Spleen (tissue), 11 donors: ENCODE measurements around the gene SH3BGRL2. TPM values are rescaled to one million over a fixed set of nuclear protein-coding genes. Genes with fewer than 3 reads are reported as not detected.

ENCODE experiments used
- DNase-seq: peaks from one replicate; pipeline ENCODE4 v3.0.0-alpha.2; 2020
- H3K27ac ChIP-seq, 8 donors: fragments of 200-600 bp; sonication (generic) in 7 of 8; 1 replicate in 4 of 8; 2 replicates in 4 of 8; pipeline versions ENCODE4 v1.5.0 to v1.8.0; 2016 to 2021; ENCODE audit warnings: inconsistent platforms in 4 of 8, mild to moderate bottlenecking in 4 of 8, moderate library complexity in 1 of 8
- H3K27me3 ChIP-seq, 7 donors: fragments of 200-600 bp; sonication (generic) in 6 of 7; replicated peaks in 1 of 7; 1 replicate in 4 of 7; 2 replicates in 3 of 7; pipeline versions ENCODE4 v1.5.0 to v1.8.0; 2016 to 2021; ENCODE audit warnings: inconsistent platforms in 3 of 7, mild to moderate bottlenecking in 1 of 7
- H3K36me3 ChIP-seq, 6 donors: fragments of 200-600 bp; sonication (generic) in 5 of 6; 1 replicate in 4 of 6; 2 replicates in 2 of 6; pipeline versions ENCODE4 v1.5.0 to v1.8.0; 2016 to 2021; ENCODE audit warnings: inconsistent platforms in 2 of 6
- H3K4me1 ChIP-seq, 6 donors: fragments of 200-600 bp; sonication (generic) in 5 of 6; 1 replicate in 3 of 6; 2 replicates in 3 of 6; pipeline versions ENCODE4 v1.5.0 to v1.8.0; 2016 to 2021; ENCODE audit warnings: inconsistent platforms in 3 of 6
- H3K4me3 ChIP-seq, 8 donors: fragments of 200-600 bp; sonication (generic) in 7 of 8; 1 replicate in 4 of 8; 2 replicates in 4 of 8; pipeline versions ENCODE4 v1.5.0 to v1.8.0; 2016 to 2021; ENCODE audit warnings: inconsistent platforms in 4 of 8, mild to moderate bottlenecking in 4 of 8, moderate library complexity in 2 of 8
- H3K9me3 ChIP-seq, 8 donors: fragments of 200-600 bp; sonication (generic) in 7 of 8; 1 replicate in 4 of 8; 2 replicates in 4 of 8; pipeline versions ENCODE4 v1.5.0 to v1.8.0; 2016 to 2021; ENCODE audit warnings: inconsistent platforms in 4 of 8
- POLR2A ChIP-seq, 3 donors: fragments of 450-650 bp; IDR thresholded peaks; one replicate each; pipeline ENCODE4 v1.5.1; 2017; ENCODE audit warnings: antibody characterized with exemption in 3 of 3, mild to moderate bottlenecking in 1 of 3
- POLR2AphosphoS5 ChIP-seq, 3 donors: sonication (generic); formaldehyde crosslinking; IDR thresholded peaks; one replicate each; pipeline ENCODE4 v1.5.1; 2017; ENCODE audit warnings: antibody characterized with exemption in 3 of 3
- WGBS, 5 donors: extraction: QIAGEN DNeasy Blood & Tissue Kit in 3 of 5; methylation state at CpG; one replicate each; pipeline versions ENCODE4 v1.1.5 to v1.1.7; 2013 to 2018; 5-methylcytosine and 5-hydroxymethylcytosine counted together
- intact Hi-C: fragments of 100-400 bp; cut with DNase I; formaldehyde crosslinking; loops from one replicate; pipeline ENCODE4 v1.15.0; 2023; ENCODE audit warnings: low total_unique reads
- polyA plus RNA-seq, 3 donors: library from polyadenylated mRNA; stranded (reverse); fragments of 200-250 nt; gene quantifications; one replicate each; pipeline ENCODE4 v1.2.1, GENCODE V29; 2013
- total RNA-seq, 7 donors: library from RNA; depleted of rRNA in 3 of 7; stranded (reverse); fragments of >200 nt in 3 of 7; fragmentation: NEBNext Ultra II Directional in 4 of 7; extraction: Animal tissue kit (Norgen Biotek cat#: 25700) in 4 of 7; gene quantifications; one replicate each; pipeline versions ENCODE4 v1.1.0 to v1.2.1, GENCODE V29; 2016 to 2021
- TF ChIP-seq, protein P1 (sequence below), 11 experiments: fragments of 200-600 bp in 7 of 11; fragments of 450-650 bp in 4 of 11; sonication (generic) in 4 of 11; IDR thresholded peaks in 8 of 11; conservative IDR thresholded peaks in 3 of 11; 1 replicate in 7 of 11; 2 replicates in 4 of 11; pipeline versions ENCODE4 v1.4.0 to v1.8.0; 2016 to 2021; ENCODE audit warnings: antibody characterized with exemption in 11 of 11, inconsistent platforms in 4 of 11, mild to moderate bottlenecking in 1 of 11
- donor health status: healthy with polysubstance abuse.
- donor health status: DM: no; HTN: no; CAD: no; lungs with moderate emphysema.
- donor health status: DM: no; HTN: no; CAD: no.
- donor health status: Bipolar disorder and iron deficiency.
- donor health status: healthy.
- donor health status: DM: no; HTN: no; CAD: no.
- donor health status: DM: yes; HTN: yes; CAD: no.

Gene SH3BGRL2
- total and polyA plus RNA-seq, 10 donors, result 1.8 to 24.6 (median 10.9) TPM

DNA sequence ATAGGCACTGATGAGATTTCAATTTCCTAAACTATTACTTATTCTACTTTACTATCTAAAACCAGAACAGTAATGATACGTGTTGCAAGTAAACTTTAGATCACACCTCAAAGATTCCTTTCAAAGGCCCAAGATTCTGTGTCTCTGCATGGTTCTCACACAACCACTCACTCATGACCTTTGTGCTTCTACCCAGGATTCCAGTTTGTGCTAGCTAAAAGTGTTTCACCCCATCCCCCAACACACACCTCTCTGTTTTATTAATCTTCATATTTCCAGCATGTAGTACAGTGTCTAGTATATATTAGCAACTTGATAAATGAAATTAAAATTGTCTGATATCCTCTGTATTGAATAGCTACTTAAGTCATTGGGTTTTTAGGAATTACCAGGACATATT lies 8.8 kb upstream of the SH3BGRL2 start:
- DNase-seq, result no peak
- Histone ChIP-seq H3K9me3 (no peaks in the 10 kb centered on the region), H3K36me3 (no peaks in the 10 kb centered on the region), H3K4me1 (no peaks in the 10 kb centered on the region), H3K27ac (no peak overlapping the region), H3K27me3 (no peaks in the 10 kb centered on the region), H3K4me3 (no peak overlapping the region)
- TF ChIP-seq POLR2A (IDR thresholded peaks at IDR 0.05), result no peak
- TF ChIP-seq, protein P1, sequence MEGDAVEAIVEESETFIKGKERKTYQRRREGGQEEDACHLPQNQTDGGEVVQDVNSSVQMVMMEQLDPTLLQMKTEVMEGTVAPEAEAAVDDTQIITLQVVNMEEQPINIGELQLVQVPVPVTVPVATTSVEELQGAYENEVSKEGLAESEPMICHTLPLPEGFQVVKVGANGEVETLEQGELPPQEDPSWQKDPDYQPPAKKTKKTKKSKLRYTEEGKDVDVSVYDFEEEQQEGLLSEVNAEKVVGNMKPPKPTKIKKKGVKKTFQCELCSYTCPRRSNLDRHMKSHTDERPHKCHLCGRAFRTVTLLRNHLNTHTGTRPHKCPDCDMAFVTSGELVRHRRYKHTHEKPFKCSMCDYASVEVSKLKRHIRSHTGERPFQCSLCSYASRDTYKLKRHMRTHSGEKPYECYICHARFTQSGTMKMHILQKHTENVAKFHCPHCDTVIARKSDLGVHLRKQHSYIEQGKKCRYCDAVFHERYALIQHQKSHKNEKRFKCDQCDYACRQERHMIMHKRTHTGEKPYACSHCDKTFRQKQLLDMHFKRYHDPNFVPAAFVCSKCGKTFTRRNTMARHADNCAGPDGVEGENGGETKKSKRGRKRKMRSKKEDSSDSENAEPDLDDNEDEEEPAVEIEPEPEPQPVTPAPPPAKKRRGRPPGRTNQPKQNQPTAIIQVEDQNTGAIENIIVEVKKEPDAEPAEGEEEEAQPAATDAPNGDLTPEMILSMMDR (IDR thresholded peaks at IDR 0.05 in 8 of 11, conservative IDR thresholded peaks at IDR 0.05 in 3 of 11), result no peak
- TF ChIP-seq POLR2AphosphoS5 (IDR thresholded peaks at IDR 0.05), result no peak
- WGBS, 5 donors, result 81 to 90% (median 85%) methylated on average over 1 of the region's 1 CpG
- intact Hi-C loops, result no loop called here

DNA sequence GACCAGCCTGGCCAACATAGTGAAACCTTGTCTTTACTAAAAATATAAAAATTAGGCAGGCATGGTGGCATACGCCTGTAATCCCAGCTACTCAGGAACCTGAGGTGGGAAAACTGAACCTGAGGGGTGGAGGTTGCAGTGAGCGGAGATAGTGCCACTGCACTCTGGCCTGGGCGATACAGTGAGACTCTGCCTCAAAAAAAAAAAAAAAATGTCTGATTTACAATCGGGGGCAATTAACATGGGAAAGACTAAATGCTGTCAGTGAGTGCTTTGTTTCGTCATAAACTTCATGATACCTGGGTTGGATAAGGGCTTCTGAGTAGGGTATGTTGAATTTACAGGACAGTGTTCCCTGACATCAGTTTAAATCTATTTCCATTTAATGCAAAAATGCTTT lies 8.0 kb upstream of the SH3BGRL2 start:
- no peak for DNase-seq
- intact Hi-C loops, result no loop called here
- no peaks in the 10 kb centered on the region for H3K36me3 ChIP-seq
- 91 to 98% (median 93%) methylated on average over 5 of the region's 5 CpGs for WGBS, 5 donors
- H3K27ac ChIP-seq, result no peak overlapping the region
- H3K4me3 ChIP-seq, result no peak overlapping the region
- H3K27me3 ChIP-seq, result no peaks in the 10 kb centered on the region
- H3K9me3 ChIP-seq, result no peaks in the 10 kb centered on the region
- TF ChIP-seq POLR2A (IDR thresholded peaks at IDR 0.05) (no peak), POLR2AphosphoS5 (IDR thresholded peaks at IDR 0.05) (no peak)
- TF ChIP-seq, protein P1 (IDR thresholded peaks at IDR 0.05 in 8 of 11, conservative IDR thresholded peaks at IDR 0.05 in 3 of 11), result no peak
- no peaks in the 10 kb centered on the region for H3K4me1 ChIP-seq

DNA sequence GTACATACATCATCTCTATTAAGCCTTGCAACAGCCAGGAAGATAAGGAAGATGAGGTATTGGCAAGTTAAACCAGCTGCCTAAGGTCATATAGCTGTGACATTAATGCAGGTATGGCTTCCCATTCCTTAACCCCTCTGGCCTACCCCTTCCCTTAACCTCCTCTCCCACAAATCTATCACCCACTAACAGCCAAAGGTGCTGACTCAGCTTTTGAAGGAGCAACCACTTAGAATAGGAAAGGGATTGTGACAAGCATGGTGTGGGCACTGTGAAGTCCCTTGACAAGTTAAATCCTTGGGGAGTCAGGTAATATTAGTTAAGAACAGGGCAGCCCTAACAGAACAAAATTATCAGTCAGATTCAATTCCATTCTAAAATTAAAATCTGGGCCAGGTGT lies 5.4 kb upstream of the SH3BGRL2 start:
- TF ChIP-seq, protein P1 (IDR thresholded peaks at IDR 0.05 in 8 of 11, conservative IDR thresholded peaks at IDR 0.05 in 3 of 11), result no peak
- no peak for TF ChIP-seq POLR2AphosphoS5 (IDR thresholded peaks at IDR 0.05)
- TF ChIP-seq POLR2A (IDR thresholded peaks at IDR 0.05), result no peak
- intact Hi-C loops, result no loop called here
- H3K36me3 ChIP-seq, result no peaks in the 10 kb centered on the region
- H3K27ac ChIP-seq, result no peak overlapping the region
- peaks cover 0 to 7% (median 1%) of the 10 kb centered on the region in 6 donors for H3K4me1 ChIP-seq
- no peaks in the 10 kb centered on the region for H3K9me3 ChIP-seq
- H3K27me3 ChIP-seq, result peaks cover 0 to 17% (median 1%) of the 10 kb centered on the region in 7 donors
- no peak for DNase-seq
- H3K4me3 ChIP-seq, result no peak overlapping the region

DNA sequence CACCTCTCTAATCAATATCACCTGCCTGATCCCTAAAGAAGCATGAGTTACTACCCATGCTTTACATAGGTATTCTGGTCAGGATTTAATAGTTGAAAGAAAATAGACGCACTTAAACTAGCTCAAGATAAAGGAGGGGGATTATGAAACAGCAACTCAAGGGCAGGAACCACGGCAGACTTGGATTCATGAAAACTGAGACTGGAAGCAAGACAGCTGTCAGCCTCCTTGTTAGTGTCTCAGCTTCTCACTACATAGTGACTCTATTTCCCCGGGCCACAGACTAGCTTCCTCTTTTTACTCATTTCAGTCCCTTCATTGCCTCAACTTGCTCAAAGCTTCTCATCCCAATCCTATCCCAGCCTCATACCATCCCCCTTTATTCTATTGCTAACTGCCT lies 4.3 kb upstream of the SH3BGRL2 start:
- peaks cover 0 to 28% (median 11%) of the 10 kb centered on the region in 7 donors for H3K27me3 ChIP-seq
- no peaks in the 10 kb centered on the region for H3K36me3 ChIP-seq
- TF ChIP-seq POLR2AphosphoS5 (IDR thresholded peaks at IDR 0.05), result no peak
- TF ChIP-seq, protein P1 (IDR thresholded peaks at IDR 0.05 in 8 of 11, conservative IDR thresholded peaks at IDR 0.05 in 3 of 11), result no peak
- no peak for TF ChIP-seq POLR2A (IDR thresholded peaks at IDR 0.05)
- no peaks in the 10 kb centered on the region for H3K9me3 ChIP-seq
- WGBS, 5 donors, result 85 to 90% (median 86%) methylated on average over 3 of the region's 3 CpGs
- no peak overlapping the region for H3K27ac ChIP-seq
- peaks cover 0 to 18% (median 10%) of the 10 kb centered on the region in 6 donors for H3K4me1 ChIP-seq
- no peak overlapping the region for H3K4me3 ChIP-seq
- DNase-seq, result no peak
- intact Hi-C loops, result no loop called here
